Measurements from ENCODE around the gene MOSMO. TPM values are rescaled to one million over a fixed set of nuclear protein-coding genes. Genes with fewer than 3 reads are reported as not detected.
A peak's percentile ranks its signal among the peaks of the same experiment; 100 is the strongest.
"Not testable (repeated sequence)": the region's sequence is repeated elsewhere in the genome, so short reads cannot be mapped to it uniquely, and the experiment has no call there.

Gene MOSMO
- total and polyA plus RNA-seq, 2 of the 13 experiments (the other 11 are each of a cell fraction or from before 2014, with no cell fraction given): 26.7 to 32.6 TPM

DNA sequence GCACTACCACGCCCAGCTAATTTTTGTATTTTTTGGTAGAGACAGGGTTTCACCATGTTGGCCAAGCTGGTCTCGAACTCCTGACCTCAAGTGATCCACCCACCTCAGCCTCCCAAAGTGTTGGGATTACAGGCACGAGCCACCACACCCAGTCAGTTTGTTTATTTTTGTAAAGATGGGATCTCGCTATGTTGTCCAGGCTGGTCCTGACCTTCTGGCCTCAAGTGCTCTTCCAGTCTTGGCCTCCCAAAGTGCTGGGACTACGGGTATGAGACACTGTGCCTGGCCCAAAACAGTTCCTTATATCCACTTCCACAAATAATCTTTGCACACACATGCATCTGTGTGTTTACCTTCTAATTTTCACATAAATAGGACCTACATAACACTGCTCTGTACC, 103.7 kb downstream of the MOSMO start:
- FAIRE-seq, POLR2A ChIA-PET: not testable (repeated sequence)
- 17% methylated on average over 5 of the region's 5 CpGs for WGBS (ENCODE audit: low lambda C conversion rate)

DNA sequence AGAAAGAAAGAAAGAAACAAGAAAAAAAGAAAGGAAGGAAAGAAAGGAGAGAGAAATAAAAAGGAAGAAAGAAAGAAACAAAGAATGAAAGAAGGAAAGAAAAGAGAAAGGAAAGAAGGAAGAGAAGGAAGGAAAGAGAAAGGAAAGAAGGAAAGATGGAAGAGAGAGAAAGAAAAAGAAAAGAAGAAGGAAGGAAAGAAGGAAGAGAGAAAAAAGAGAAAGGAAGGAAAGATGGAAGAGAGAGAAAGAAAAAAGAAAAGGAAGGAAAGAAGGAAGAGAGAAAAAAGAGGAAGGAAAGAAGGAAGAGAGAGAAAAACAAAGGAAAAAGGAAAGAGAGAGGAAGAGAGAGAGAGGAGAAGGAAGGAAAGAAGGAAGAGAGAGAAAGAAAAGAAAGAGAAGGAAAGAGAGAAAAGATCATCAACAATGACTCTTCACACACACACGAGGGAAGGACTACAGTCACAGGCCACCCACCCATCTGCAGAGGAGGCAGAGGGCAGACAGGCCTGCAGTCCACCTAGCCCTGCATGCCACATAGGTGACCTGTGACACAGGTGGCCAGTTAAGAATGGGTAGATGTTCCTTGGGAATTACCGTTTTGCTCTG, 108.3 kb downstream of the MOSMO start:
- intact Hi-C loops (cut with micrococcal nuclease; ENCODE audit: unreplicated experiment) (no loop called here), in situ Hi-C loops (cut with HindIII; ENCODE audit: extremely low pct_ligation_motif_present, low pct_unique_long_range_greater_than_20kb) (no loop called here)
- Histone ChIP-seq H3K9ac (ENCODE audit: insufficient read depth, low read depth, low read length) (no peak overlapping the region), H3K9me3 (ENCODE audit: low read length) (no peaks in the 10 kb centered on the region), H3K27me3 (ENCODE audit: control insufficient read depth in 1 of 2, insufficient read depth in 2 of 2, low read length in 2 of 2) (peaks cover 0 to 2% of the 10 kb centered on the region in 2 experiments; a peak in 1 of 5 replicates), H3K4me2 (ENCODE audit: low read depth, low read length) (no peak overlapping the region), H3K27ac (ENCODE audit: extremely low read length, insufficient read depth, low read length) (no peak overlapping the region), H2AFZ (ENCODE audit: low read length) (no peak overlapping the region), H3K36me3 (replicated peaks in 1 of 2; ENCODE audit: control insufficient read depth in 1 of 2, insufficient read depth in 2 of 2, low read length in 2 of 2) (no peaks in the 10 kb centered on the region), H4K20me1 (ENCODE audit: insufficient read depth, low read length) (no peaks in the 10 kb centered on the region), H3K4me3 (replicated peaks in 1 of 3; ENCODE audit: insufficient read depth in 1 of 3, low read depth in 2 of 3, low read length in 3 of 3) (no peak overlapping the region), H3K4me1 (ENCODE audit: insufficient read depth, low read length) (no peaks in the 10 kb centered on the region), H3K79me2 (ENCODE audit: insufficient read depth, low read length) (no peaks in the 10 kb centered on the region)
- no TSS peak for BruUV-seq (replicated peaks)
- 3% methylated on average over 2 of the region's 2 CpGs for WGBS (ENCODE audit: low lambda C conversion rate)
- DNase-seq (ENCODE audit: low spot score): no peak
- CTCF ChIA-PET (ENCODE audit: low intra/inter-chr PET ratio, low total read pairs): no interaction called here
- POLR2A ChIA-PET: no interaction called here
- no peak; the same call in 2 of the 3 replicates for ATAC-seq
- no peak for FAIRE-seq
- no peak for TF ChIP-seq CENPT (CRISPR knock-in tag; IDR thresholded peaks at IDR 0.05; ENCODE audit: low read depth)
- TF ChIP-seq SOX6 (IDR thresholded peaks at IDR 0.05): peak; percentile 92; the same call in 1 of the 2 replicates
- no peak for TF ChIP-seq SOX6 (CRISPR knock-in tag; IDR thresholded peaks at IDR 0.05)
- TF ChIP-seq NFRKB (IDR thresholded peaks at IDR 0.05): peak; percentile 40; the same call in 1 of the 2 replicates
- no peak for TF ChIP-seq FOXC1 (CRISPR knock-in tag; IDR thresholded peaks at IDR 0.05; ENCODE audit: borderline replicate concordance)
- TF ChIP-seq, protein P1, sequence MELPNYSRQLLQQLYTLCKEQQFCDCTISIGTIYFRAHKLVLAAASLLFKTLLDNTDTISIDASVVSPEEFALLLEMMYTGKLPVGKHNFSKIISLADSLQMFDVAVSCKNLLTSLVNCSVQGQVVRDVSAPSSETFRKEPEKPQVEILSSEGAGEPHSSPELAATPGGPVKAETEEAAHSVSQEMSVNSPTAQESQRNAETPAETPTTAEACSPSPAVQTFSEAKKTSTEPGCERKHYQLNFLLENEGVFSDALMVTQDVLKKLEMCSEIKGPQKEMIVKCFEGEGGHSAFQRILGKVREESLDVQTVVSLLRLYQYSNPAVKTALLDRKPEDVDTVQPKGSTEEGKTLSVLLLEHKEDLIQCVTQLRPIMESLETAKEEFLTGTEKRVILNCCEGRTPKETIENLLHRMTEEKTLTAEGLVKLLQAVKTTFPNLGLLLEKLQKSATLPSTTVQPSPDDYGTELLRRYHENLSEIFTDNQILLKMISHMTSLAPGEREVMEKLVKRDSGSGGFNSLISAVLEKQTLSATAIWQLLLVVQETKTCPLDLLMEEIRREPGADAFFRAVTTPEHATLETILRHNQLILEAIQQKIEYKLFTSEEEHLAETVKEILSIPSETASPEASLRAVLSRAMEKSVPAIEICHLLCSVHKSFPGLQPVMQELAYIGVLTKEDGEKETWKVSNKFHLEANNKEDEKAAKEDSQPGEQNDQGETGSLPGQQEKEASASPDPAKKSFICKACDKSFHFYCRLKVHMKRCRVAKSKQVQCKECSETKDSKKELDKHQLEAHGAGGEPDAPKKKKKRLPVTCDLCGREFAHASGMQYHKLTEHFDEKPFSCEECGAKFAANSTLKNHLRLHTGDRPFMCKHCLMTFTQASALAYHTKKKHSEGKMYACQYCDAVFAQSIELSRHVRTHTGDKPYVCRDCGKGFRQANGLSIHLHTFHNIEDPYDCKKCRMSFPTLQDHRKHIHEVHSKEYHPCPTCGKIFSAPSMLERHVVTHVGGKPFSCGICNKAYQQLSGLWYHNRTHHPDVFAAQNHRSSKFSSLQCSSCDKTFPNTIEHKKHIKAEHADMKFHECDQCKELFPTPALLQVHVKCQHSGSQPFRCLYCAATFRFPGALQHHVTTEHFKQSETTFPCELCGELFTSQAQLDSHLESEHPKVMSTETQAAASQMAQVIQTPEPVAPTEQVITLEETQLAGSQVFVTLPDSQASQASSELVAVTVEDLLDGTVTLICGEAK (IDR thresholded peaks at IDR 0.05): peak; percentile 34; the same call in 1 of the 2 replicates
- TF ChIP-seq, protein P1 (CRISPR knock-in tag; IDR thresholded peaks at IDR 0.05): no peak
- TF ChIP-seq ZNF282 (IDR thresholded peaks at IDR 0.05; ENCODE audit: partially characterized antibody): peak; percentile 42
- no peak for TF ChIP-seq CENPX (CRISPR knock-in tag; IDR thresholded peaks at IDR 0.05)

More for the DNA sequence above, 103.7 kb downstream of the MOSMO start:
- peak; percentile 83 for TF ChIP-seq ZNF121 (CRISPR knock-in tag; IDR thresholded peaks at IDR 0.05)
- ATAC-seq; H3K4me3 ChIP-seq (replicated peaks in 1 of 3; ENCODE audit: insufficient read depth in 1 of 3, low read depth in 2 of 3, low read length in 3 of 3); H4K20me1 ChIP-seq (ENCODE audit: insufficient read depth, low read length); intact Hi-C loops (cut with micrococcal nuclease; ENCODE audit: unreplicated experiment); H3K4me2 ChIP-seq (ENCODE audit: low read depth, low read length); H3K79me2 ChIP-seq (ENCODE audit: insufficient read depth, low read length); BruUV-seq (replicated peaks); H2AFZ ChIP-seq (ENCODE audit: low read length); H3K4me1 ChIP-seq (ENCODE audit: insufficient read depth, low read length); H3K36me3 ChIP-seq (replicated peaks in 1 of 2; ENCODE audit: control insufficient read depth in 1 of 2, insufficient read depth in 2 of 2, low read length in 2 of 2); in situ Hi-C loops (cut with HindIII; ENCODE audit: extremely low pct_ligation_motif_present, low pct_unique_long_range_greater_than_20kb); H3K9me3 ChIP-seq (ENCODE audit: low read length); H3K9ac ChIP-seq (ENCODE audit: insufficient read depth, low read depth, low read length); H3K27ac ChIP-seq (ENCODE audit: extremely low read length, insufficient read depth, low read length); CTCF ChIA-PET (ENCODE audit: low intra/inter-chr PET ratio, low total read pairs); DNase-seq (ENCODE audit: low spot score): not testable (repeated sequence)
- peaks cover 4 to 25% of the 10 kb centered on the region in 2 experiments; a peak in 3 of 5 replicates for H3K27me3 ChIP-seq (ENCODE audit: control insufficient read depth in 1 of 2, insufficient read depth in 2 of 2, low read length in 2 of 2)

Data from HepG2 (cell line).